Femur (tissue), 1 donor: ENCODE results near the gene MEGF11.
A peak's percentile ranks its signal among the peaks of the same experiment; 100 is the strongest.

Experiments
- DNase-seq: peaks from one replicate; pipeline ENCODE4 v3.0.0-alpha.2; 2017

The MEGF11 gene

GRCh38 chr15:66108483-66109265, 144.9 kb downstream of the MEGF11 start:
- no peak for DNase-seq

- DNase-seq: no peak
Measured at GRCh38 chr15:66107070-66107469, 146.5 kb downstream of the MEGF11 start.

- no peak for DNase-seq
Measured at GRCh38 chr15:66105286-66106265, 148.0 kb downstream of the MEGF11 start.

GRCh38 chr15:66103293-66103590, 150.3 kb downstream of the MEGF11 start:
- no peak for DNase-seq

GRCh38 chr15:66102563-66103292, 150.8 kb downstream of the MEGF11 start:
- DNase-seq: no peak

- DNase-seq: no peak
Measured at GRCh38 chr15:66101715-66102395, 151.7 kb downstream of the MEGF11 start.

GRCh38 chr15:66100761-66101160, 152.8 kb downstream of the MEGF11 start:
- no peak for DNase-seq

GRCh38 chr15:66099950-66100671, 153.4 kb downstream of the MEGF11 start:
- DNase-seq: no peak

- DNase-seq: no peak
Measured at GRCh38 chr15:66098022-66098363, 155.6 kb downstream of the MEGF11 start.

GRCh38 chr15:66097151-66098021, 156.2 kb downstream of the MEGF11 start:
- no peak for DNase-seq

GRCh38 chr15:66096688-66097058, 156.9 kb downstream of the MEGF11 start:
- no peak for DNase-seq

- peak; percentile 58 for DNase-seq
Measured at GRCh38 chr15:66095871-66096687, 157.5 kb downstream of the MEGF11 start.

GRCh38 chr15:66094331-66094730, 159.2 kb downstream of the MEGF11 start:
- DNase-seq: no peak

GRCh38 chr15:66092053-66093016, 161.2 kb downstream of the MEGF11 start:
- DNase-seq: no peak

GRCh38 chr15:66089509-66089908, 164.0 kb downstream of the MEGF11 start:
- DNase-seq: no peak

- peak; percentile 71 for DNase-seq
Measured at GRCh38 chr15:66089049-66089448, 164.5 kb downstream of the MEGF11 start.

GRCh38 chr15:66085128-66085527, 168.4 kb downstream of the MEGF11 start:
- DNase-seq: no peak

GRCh38 chr15:66084704-66085103, 168.8 kb downstream of the MEGF11 start:
- DNase-seq: no peak
